Kidney (tissue), 14 donors: ENCODE measurements around the gene SBF1. TPM values are rescaled to one million over a fixed set of nuclear protein-coding genes. Genes with fewer than 3 reads are reported as not detected.

Source experiments
- DNase-seq, 5 donors: peaks; one replicate each; pipeline ENCODE4 v3.0.0-alpha.2; 2013 to 2020
- FAIRE-seq: peaks from 2 replicates; lab custom pipeline; 2012; peaks lifted over from hg19 to GRCh38; lab: Jason Lieb, UNC
- H3K27ac ChIP-seq, 2 donors: one replicate each; pipeline ENCODE4 v1.7.0; 2013; ENCODE audit warnings: low read depth in 2 of 2, low read length in 2 of 2, inconsistent platforms in 1 of 2
- H3K27me3 ChIP-seq: one replicate; pipeline ENCODE4 v1.7.1; 2013; ENCODE audit warnings: low read length, inconsistent platforms; ENCODE audit not compliant: control insufficient read depth, insufficient read depth
- H3K36me3 ChIP-seq, 3 donors: one replicate each; pipeline versions ENCODE4 v1.7.0 to v1.7.1; 2013; ENCODE audit warnings: low read length in 3 of 3, control low read depth in 1 of 3, inconsistent platforms in 1 of 3; ENCODE audit not compliant: insufficient read depth in 3 of 3, control insufficient read depth in 2 of 3
- H3K4me1 ChIP-seq, 3 donors: one replicate each; pipeline versions ENCODE4 v1.7.0 to v1.7.1; 2013; ENCODE audit warnings: low read length in 3 of 3, inconsistent platforms in 1 of 3, low read depth in 1 of 3; ENCODE audit not compliant: control insufficient read depth in 2 of 3, insufficient read depth in 2 of 3
- H3K4me3 ChIP-seq, 3 donors: one replicate each; pipeline versions ENCODE4 v1.7.0 to v1.8.1; 2013; ENCODE audit warnings: low read length in 3 of 3, control low read depth in 1 of 3, inconsistent platforms in 1 of 3
- H3K9ac ChIP-seq, 3 donors: one replicate each; pipeline versions ENCODE4 v1.7.0 to v1.7.1; 2013; ENCODE audit warnings: low read length in 3 of 3, control low read depth in 1 of 3, inconsistent platforms in 1 of 3
- H3K9me3 ChIP-seq, 3 donors: one replicate each; pipeline versions ENCODE4 v1.7.0 to v1.7.1; 2013; ENCODE audit warnings: low read length in 3 of 3, control low read depth in 1 of 3, inconsistent platforms in 1 of 3; ENCODE audit not compliant: control insufficient read depth in 2 of 3, insufficient read depth in 1 of 3
- intact Hi-C: fragments of 100-400 bp; cut with DNase I; formaldehyde crosslinking; loops from one replicate; pipeline ENCODE4 v1.11.1; 2022
- polyA plus RNA-seq: library from polyadenylated mRNA; stranded (reverse); fragments of 350-450 nt; fragmentation: Illumina TruSeq; extraction: RNeasy Lipid Tissue Mini Kit (QIAGEN cat#74804); gene quantifications from one replicate; pipeline ENCODE4 v1.2.3, GENCODE V29; 2014; ENCODE audit warnings: low read depth, low replicate concordance; ENCODE audit not compliant: insufficient read depth
- total RNA-seq: library from RNA; stranded (reverse); fragmentation: NEBNext Ultra II Directional; extraction: Animal tissue kit (Norgen Biotek cat#: 25700); gene quantifications from one replicate; pipeline ENCODE4 v1.2.1, GENCODE V29; 2021
- TF ChIP-seq, protein P1 (sequence below): IDR thresholded peaks from 3 replicates; pipeline ENCODE4 v1.5.1; 2012; ENCODE audit warnings: mild to moderate bottlenecking, moderate library complexity, borderline replicate concordance; ENCODE audit not compliant: insufficient read depth; ENCODE audit errors: extremely low read depth
- donor health status: control.
- donor health status: control.
- donor health status: control.
- donor health status: control.
- donor health status: control.
- donor health status: DM: yes; HTN: yes; CAD: no.
- donor health status: Normal renal cell carcinoma (clear cell type).

The SBF1 gene
- total and polyA plus RNA-seq, 2 donors from 2014 or later = 18.1 to 73.9 TPM

DNA sequence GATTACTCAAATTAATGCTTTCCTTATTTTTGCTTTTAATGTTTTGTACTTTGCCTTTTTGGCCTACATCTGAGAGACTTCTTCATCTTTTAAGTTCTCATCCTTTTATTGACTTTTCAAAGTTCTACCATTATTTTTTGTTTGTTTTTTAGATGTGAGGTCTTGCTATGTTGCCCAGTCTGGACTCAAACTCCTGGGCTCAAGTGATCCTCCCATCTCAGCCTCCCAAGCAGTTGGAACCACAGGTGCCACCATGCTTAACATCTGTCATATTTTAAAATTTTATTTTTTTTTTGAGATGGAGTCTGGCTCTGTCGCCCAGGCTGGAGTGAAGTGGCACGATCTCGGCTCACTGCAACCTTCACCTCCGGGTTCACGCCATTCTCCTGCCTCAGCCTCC lies 73.9 kb downstream of the SBF1 start:
- FAIRE-seq (no peak), DNase-seq (no peak)
- Histone ChIP-seq H3K4me3 (no peak overlapping the region), H3K27me3 (no peaks in the 10 kb centered on the region), H3K9me3 (no peaks in the 10 kb centered on the region), H3K27ac (no peak overlapping the region), H3K9ac (no peak overlapping the region), H3K4me1 (peaks cover 0 to 18% (median 12%) of the 10 kb centered on the region in 3 donors), H3K36me3 (peaks cover 0 to 5% (median 4%) of the 10 kb centered on the region in 3 donors)
- intact Hi-C loops = no loop called here
- TF ChIP-seq, protein P1, sequence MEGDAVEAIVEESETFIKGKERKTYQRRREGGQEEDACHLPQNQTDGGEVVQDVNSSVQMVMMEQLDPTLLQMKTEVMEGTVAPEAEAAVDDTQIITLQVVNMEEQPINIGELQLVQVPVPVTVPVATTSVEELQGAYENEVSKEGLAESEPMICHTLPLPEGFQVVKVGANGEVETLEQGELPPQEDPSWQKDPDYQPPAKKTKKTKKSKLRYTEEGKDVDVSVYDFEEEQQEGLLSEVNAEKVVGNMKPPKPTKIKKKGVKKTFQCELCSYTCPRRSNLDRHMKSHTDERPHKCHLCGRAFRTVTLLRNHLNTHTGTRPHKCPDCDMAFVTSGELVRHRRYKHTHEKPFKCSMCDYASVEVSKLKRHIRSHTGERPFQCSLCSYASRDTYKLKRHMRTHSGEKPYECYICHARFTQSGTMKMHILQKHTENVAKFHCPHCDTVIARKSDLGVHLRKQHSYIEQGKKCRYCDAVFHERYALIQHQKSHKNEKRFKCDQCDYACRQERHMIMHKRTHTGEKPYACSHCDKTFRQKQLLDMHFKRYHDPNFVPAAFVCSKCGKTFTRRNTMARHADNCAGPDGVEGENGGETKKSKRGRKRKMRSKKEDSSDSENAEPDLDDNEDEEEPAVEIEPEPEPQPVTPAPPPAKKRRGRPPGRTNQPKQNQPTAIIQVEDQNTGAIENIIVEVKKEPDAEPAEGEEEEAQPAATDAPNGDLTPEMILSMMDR = no peak

DNA sequence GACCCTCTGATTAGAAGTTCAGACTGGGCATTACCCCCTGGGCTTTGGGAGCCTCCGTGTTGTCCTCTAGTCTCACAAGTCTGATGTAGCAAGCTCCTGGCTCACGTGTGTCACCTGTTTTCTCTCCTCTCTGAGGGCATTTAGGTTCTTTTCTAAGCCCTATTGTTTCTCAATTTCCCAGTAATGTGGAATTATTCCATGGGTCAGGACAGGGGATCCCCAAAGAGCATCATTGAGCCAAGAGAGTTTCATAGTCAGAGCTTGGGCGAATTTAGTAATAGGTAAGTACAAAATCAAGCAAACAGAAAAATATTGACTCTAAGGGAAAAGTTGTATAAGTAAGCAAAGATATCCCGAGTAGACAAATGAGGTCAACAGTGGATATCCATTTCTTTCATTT lies 74.4 kb downstream of the SBF1 start:
- DNase-seq = no peak
- Histone ChIP-seq H3K27me3 (no peaks in the 10 kb centered on the region), H3K27ac (no peak overlapping the region), H3K36me3 (peaks cover 0 to 5% (median 4%) of the 10 kb centered on the region in 3 donors), H3K4me3 (no peak overlapping the region), H3K9ac (no peak overlapping the region), H3K4me1 (peaks cover 0 to 18% (median 12%) of the 10 kb centered on the region in 3 donors), H3K9me3 (no peaks in the 10 kb centered on the region)
- TF ChIP-seq, protein P1 = no peak
- FAIRE-seq = no peak
- intact Hi-C loops = no loop called here

DNA sequence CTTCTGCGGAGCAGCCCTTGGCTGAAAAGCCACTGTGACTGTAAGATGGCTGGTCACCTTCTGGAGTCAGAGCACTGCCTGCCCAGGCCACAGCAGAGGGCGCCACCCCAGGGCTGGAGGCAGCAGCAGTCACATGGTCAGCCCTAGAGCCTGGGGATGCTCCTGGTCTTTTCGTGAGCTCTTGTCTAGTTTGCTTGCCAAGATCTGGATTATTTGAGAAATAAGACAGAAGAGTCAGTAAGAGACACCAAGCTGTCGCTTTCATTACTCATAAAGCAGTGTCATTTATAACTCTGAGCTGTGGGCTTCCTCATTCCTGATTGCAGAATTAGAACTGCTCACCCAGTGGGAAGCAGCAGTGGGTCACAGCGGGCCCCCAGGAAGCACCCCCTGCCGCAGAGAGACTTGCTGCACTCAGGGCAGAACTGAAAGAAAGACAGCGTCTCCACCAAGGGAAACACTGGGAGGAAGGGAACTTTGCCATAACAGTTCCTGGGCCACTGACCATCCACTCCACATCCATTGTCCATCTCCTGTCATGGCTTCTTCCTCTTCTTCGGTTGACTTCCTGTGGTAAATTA lies 75.0 kb downstream of the SBF1 start:
- FAIRE-seq = no peak
- no peak overlapping the region for H3K4me3 ChIP-seq
- peaks cover 0 to 7% (median 5%) of the 10 kb centered on the region in 3 donors for H3K36me3 ChIP-seq
- H3K27ac ChIP-seq = peak overlapping the region; percentile 33 to 72
- no peaks in the 10 kb centered on the region for H3K9me3 ChIP-seq
- TF ChIP-seq, protein P1 = no peak
- intact Hi-C loops = no loop called here
- peaks cover 0 to 18% (median 12%) of the 10 kb centered on the region in 3 donors for H3K4me1 ChIP-seq
- no peaks in the 10 kb centered on the region for H3K27me3 ChIP-seq
- DNase-seq = peak in 2 of 5 donors; percentile 19 to 29
- no peak overlapping the region for H3K9ac ChIP-seq
